DMS79 treated with DMSO at 0.1 percent for 48 hours (cell line): ENCODE results near the gene DYRK4.

Source experiments
- DNase-seq: peaks from one replicate; lab custom pipeline; 2025; lab: John Stamatoyannopoulos, UW

Gene DYRK4

GRCh38 chr12:4626543-4626942 is 64.5 kb downstream of the DYRK4 start:
- no peak for DNase-seq

GRCh38 chr12:4628406-4628805 is 66.4 kb downstream of the DYRK4 start:
- no peak for DNase-seq

GRCh38 chr12:4630262-4630661 is 68.3 kb downstream of the DYRK4 start:
- DNase-seq: no peak

GRCh38 chr12:4643747-4644146 is 81.7 kb downstream of the DYRK4 start:
- no peak for DNase-seq

DNA sequence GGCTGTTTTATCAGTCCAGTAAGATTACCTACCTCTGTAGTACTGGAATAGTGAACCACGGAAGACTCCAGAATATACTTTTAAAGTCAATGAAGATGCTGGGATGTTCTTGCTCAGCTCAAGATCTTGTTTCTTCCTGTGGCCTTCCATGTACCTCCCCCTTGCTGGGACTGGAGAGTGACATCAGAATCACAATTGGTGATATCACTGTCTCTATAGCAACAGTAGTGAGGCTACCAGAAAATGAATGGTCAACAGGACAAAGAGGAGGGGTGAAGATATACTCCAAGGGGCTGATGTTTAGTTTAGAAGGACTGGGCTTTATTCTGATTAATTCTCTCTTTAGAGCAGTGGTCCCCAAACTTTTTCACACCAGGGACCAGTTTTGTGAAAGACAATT is 83.0 kb downstream of the DYRK4 start:
- DNase-seq: no peak

- no peak for DNase-seq
Observed at GRCh38 chr12:4648104-4648500, 86.1 kb downstream of the DYRK4 start.

- peak; percentile 84 for DNase-seq
Observed at GRCh38 chr12:4648501-4649357, 86.7 kb downstream of the DYRK4 start, which contains the start of the genes AKAP3 and NDUFA9. AKAP3 (minus strand) TSS chr12:4649051; CDS start chr12:4638196, 10,855 bp downstream. NDUFA9 (plus strand) TSS chr12:4649114; CDS start chr12:4649127, 13 bp downstream.

DNA sequence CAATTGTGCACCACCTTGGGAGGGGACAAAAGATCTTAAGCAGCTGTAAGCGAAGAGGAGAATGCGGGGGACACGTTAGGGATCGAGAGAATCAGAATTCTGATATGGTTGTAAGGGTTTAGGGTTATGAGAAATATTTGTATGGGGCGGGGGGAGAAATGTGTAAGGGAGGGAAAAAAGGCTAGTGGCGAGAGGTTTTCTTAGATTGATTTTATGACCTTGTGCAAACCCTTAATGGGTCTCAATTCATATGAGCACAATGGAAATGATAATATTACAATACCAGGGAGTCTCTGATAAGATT is 87.3 kb downstream of the DYRK4 start:
- no peak for DNase-seq

DNA sequence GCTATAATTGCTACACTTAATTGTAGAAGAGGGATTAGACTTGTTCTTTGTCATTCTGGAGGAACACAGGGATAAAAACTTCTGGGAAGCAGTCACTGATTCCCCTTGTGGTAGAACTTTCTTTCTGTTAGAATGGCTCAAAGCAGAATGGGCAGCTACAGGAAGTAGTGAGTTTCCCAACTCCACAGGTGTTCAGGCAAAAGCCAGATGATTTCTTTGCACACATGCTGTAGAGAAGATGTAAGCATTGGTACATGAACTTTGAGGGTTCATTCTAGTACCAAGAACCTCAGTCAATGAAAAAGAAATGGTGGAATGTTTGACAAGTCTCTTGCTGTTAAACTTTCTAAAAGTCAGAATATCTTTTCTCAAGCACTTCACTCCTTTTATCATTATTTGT is 91.2 kb downstream of the DYRK4 start:
- no peak for DNase-seq

- no peak for DNase-seq
Observed at GRCh38 chr12:4653691-4654090, 91.7 kb downstream of the DYRK4 start.
